RWPE2 (cell line): ENCODE results near the gene CDK11B.
"Not testable (repeated sequence)": the region's sequence is repeated elsewhere in the genome, so short reads cannot be mapped to it uniquely, and the experiment has no call there.

Source experiments
- ATAC-seq: fragments of 200-7000 bp; cut with Tn5 transposase; 3 replicates; pipeline ENCODE4 v1.9.1; 2021; ENCODE audit warnings: low read depth
- DNase-seq: peaks from one replicate; pipeline ENCODE4 v3.0.0-alpha.2; 2020; ENCODE audit warnings: low spot score
- H3K27ac ChIP-seq: fragments of 450-650 bp; 2 replicates; pipeline ENCODE4 v1.5.1; 2017; ENCODE audit warnings: mild to moderate bottlenecking; ENCODE audit not compliant: poor library complexity, severe bottlenecking
- H3K27me3 ChIP-seq: fragments of 250-450 bp; sonication (Bioruptor Pico); 2 replicates; pipeline ENCODE4 v1.5.1; 2021; ENCODE audit warnings: mild to moderate bottlenecking, moderate library complexity; ENCODE audit not compliant: insufficient read depth, poor library complexity, severe bottlenecking
- H3K36me3 ChIP-seq: fragments of 250-450 bp; sonication (Bioruptor Pico); 2 replicates; pipeline ENCODE4 v1.5.1; 2020; ENCODE audit warnings: low read depth, mild to moderate bottlenecking, moderate library complexity
- H3K4me1 ChIP-seq: fragments of 250-450 bp; sonication (Bioruptor Pico); 2 replicates; pipeline ENCODE4 v1.5.1; 2021; ENCODE audit warnings: mild to moderate bottlenecking, moderate library complexity; ENCODE audit not compliant: insufficient read depth, poor library complexity, severe bottlenecking
- H3K4me3 ChIP-seq: fragments of 250-450 bp; sonication (Bioruptor Pico); 2 replicates; pipeline ENCODE4 v1.5.1; 2021; ENCODE audit warnings: mild to moderate bottlenecking, moderate library complexity; ENCODE audit not compliant: severe bottlenecking
- H3K9me3 ChIP-seq: fragments of 250-450 bp; sonication (Bioruptor Pico); 2 replicates; pipeline ENCODE4 v1.5.1; 2021; ENCODE audit warnings: mild to moderate bottlenecking, moderate library complexity; ENCODE audit not compliant: severe bottlenecking
- CTCF ChIP-seq: fragments of 450-650 bp; IDR thresholded peaks from one replicate; pipeline ENCODE4 v1.5.1; 2017; ENCODE audit warnings: mild to moderate bottlenecking, moderate library complexity; ENCODE audit not compliant: poor library complexity, severe bottlenecking

CDK11B gene

GRCh38 chr1:1680031-1680911, 21.5 kb upstream of the CDK11B start:
- H3K4me1 ChIP-seq: no peaks in the 10 kb centered on the region
- peak; percentile 59 for DNase-seq
- ATAC-seq: no peak
- H3K36me3 ChIP-seq: no peaks in the 10 kb centered on the region
- H3K27ac ChIP-seq: no peak overlapping the region
- H3K27me3 ChIP-seq: no peaks in the 10 kb centered on the region
- no peak for TF ChIP-seq CTCF
- no peak overlapping the region for H3K4me3 ChIP-seq
- no peaks in the 10 kb centered on the region for H3K9me3 ChIP-seq

- Histone ChIP-seq H3K27me3 (no peaks in the 10 kb centered on the region), H3K27ac (no peak overlapping the region), H3K9me3 (no peaks in the 10 kb centered on the region), H3K4me3 (no peak overlapping the region), H3K36me3 (no peaks in the 10 kb centered on the region), H3K4me1 (no peaks in the 10 kb centered on the region)
- TF ChIP-seq CTCF: no peak
- DNase-seq: peak; percentile 38
- ATAC-seq: peak; percentile 30; the same call in 2 of the 3 replicates
Measured at GRCh38 chr1:1678581-1679380, 20.0 kb upstream of the CDK11B start.

DNA sequence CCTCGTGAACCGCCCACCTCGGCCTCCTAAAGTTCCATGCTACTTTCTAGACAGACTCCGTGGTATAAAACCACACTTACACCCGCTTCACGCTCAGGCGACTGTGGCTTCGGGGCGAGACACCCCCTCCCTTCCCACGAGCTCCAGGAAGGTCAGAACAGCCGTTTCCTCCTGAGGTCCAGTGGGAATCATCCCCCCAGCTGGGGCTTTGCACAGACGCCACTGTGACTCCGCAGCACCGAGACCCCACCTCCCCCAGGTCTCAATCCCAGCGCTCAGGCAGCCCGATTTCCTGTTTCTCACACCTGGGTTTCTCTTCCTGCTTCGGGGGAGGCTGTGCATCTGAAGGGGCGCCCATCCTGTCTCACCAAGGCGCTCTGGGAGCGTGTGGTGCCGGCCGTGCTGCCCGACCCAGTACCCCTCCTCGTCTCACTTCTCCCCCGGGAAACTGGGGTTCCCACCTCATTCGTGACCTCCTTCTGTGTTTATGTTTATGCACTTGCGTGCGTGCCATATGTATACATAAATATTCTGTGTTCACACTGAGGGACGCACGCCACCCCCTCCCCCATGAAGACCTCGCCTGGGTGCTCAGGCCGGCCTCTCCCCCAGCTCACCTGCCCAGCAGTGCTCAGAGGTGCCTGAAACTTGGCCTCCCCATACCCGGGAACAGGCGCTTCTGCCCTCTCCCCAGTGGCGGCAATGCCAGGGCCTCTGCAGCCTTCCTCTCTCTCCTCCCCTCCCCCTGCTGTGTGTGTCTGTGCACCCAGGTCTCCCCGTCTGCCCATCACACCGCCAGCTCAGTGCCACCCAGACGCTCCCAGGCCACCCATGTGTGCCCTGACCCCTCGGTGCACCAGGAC, 19.1 kb upstream of the CDK11B start:
- Histone ChIP-seq H3K9me3 (no peaks in the 10 kb centered on the region), H3K27ac (no peak overlapping the region), H3K4me3 (no peak overlapping the region), H3K4me1 (no peaks in the 10 kb centered on the region), H3K36me3 (no peaks in the 10 kb centered on the region), H3K27me3 (no peaks in the 10 kb centered on the region)
- no peak for ATAC-seq
- TF ChIP-seq CTCF: no peak
- no peak for DNase-seq

- DNase-seq: not testable (repeated sequence)
Measured at GRCh38 chr1:1676087-1676486, 17.3 kb upstream of the CDK11B start.

DNA sequence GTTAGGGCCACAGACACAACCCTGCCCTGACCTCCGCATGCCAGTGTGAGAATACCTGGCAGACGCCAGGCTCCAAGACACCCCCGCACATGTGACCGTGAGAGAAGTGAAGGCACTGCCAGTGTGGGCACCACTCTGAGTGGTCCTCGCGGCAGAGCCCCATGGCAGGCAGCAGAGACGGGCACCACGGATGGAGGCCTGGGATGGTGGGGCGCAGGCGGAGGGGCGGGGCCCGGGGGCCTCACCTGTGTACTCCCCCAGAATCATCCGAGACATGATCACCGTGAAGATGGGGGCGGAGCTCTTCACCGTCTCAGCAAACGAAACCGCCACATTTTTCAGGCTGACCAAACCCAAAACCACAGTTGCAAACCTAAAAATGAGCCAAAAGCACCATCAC, 16.4 kb upstream of the CDK11B start:
- not testable (repeated sequence) for H3K27me3 ChIP-seq, H3K27ac ChIP-seq, H3K36me3 ChIP-seq, ATAC-seq, H3K9me3 ChIP-seq, DNase-seq, H3K4me1 ChIP-seq, H3K4me3 ChIP-seq

More at GRCh38 chr1:1676087-1676486, 17.3 kb upstream of the CDK11B start:
- H3K27me3 ChIP-seq, H3K27ac ChIP-seq, H3K9me3 ChIP-seq, ATAC-seq, H3K36me3 ChIP-seq, H3K4me1 ChIP-seq, H3K4me3 ChIP-seq: not testable (repeated sequence)

GRCh38 chr1:1674806-1675205, 16.0 kb upstream of the CDK11B start:
- DNase-seq: not testable (repeated sequence)

More at GRCh38 chr1:1674806-1675205, 16.0 kb upstream of the CDK11B start:
- not testable (repeated sequence) for H3K27ac ChIP-seq, H3K36me3 ChIP-seq, H3K27me3 ChIP-seq, H3K4me1 ChIP-seq, H3K4me3 ChIP-seq, H3K9me3 ChIP-seq, ATAC-seq
